GM12873 (cell line): Measurements from ENCODE around the gene PLCH2.

Source experiments
- CTCF ChIP-seq: IDR thresholded peaks from 2 replicates; pipeline ENCODE4 v1.5.1; 2012; ENCODE audit warnings: low read depth, mild to moderate bottlenecking, moderate library complexity, low read length, control low read depth; ENCODE audit not compliant: insufficient read depth; ENCODE audit errors: missing control alignments

PLCH2 gene

DNA sequence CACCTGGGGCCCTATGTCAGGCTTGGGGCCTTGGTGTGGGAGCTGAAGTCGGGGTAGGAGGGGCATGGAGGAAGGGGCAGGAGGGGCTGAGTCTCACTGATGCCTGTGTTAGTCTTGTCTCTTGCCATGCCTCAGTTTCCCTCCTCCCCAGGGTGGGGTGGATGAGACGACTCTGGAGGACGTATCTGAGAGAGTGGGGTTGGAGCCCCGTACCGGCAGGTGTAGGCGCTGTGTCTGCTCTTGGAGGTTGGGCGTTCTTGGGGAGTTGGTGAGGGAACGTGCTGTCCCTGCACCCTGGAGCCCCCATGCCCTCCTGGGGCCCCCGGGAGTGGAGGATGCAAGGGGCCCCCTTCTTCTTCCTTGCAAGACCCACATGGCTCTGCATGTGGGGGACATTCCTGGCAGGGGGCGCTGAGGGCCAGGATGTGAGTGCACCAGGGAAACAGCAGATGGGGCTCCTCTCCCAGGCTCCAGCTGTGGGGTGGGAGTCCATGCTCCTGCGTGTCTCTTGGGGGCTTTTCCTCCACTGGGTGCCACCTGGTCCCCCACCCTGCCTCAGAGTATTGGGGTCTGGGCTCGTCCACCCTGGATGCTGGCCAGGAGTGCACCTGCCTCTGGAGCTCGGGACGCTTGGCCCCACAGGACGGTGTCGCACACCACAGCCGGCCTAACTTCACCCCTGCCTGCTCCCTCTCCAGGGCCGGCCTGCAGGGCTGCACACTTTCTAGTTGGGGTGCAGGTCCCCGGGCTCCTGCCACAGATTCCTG is 78.7 kb downstream of the PLCH2 start:
- peak; percentile 81 for TF ChIP-seq CTCF
